Muscle layer of duodenum (tissue), 2 donors: ENCODE measurements around the gene MPPE1.
"Not testable (repeated sequence)": the region's sequence is repeated elsewhere in the genome, so short reads cannot be mapped to it uniquely, and the experiment has no call there.

ENCODE experiments used
- H3K27ac ChIP-seq: one replicate; pipeline ENCODE4 v1.7.0; 2013; ENCODE audit warnings: mild to moderate bottlenecking, low read length
- H3K27me3 ChIP-seq: one replicate; pipeline ENCODE4 v1.7.0; 2013; ENCODE audit warnings: low read depth, mild to moderate bottlenecking, control low read depth, low read length
- H3K36me3 ChIP-seq, 2 donors: one replicate each; pipeline ENCODE4 v1.7.0; 2013; ENCODE audit warnings: low read length in 2 of 2, control low read depth in 1 of 2, mild to moderate bottlenecking in 1 of 2; ENCODE audit not compliant: insufficient read depth in 2 of 2, control insufficient read depth in 1 of 2
- H3K4me1 ChIP-seq, 2 donors: one replicate each; pipeline ENCODE4 v1.7.0; 2013; ENCODE audit warnings: low read length in 2 of 2, mild to moderate bottlenecking in 2 of 2, control low read depth in 1 of 2, moderate library complexity in 1 of 2; ENCODE audit not compliant: insufficient read depth in 2 of 2, control insufficient read depth in 1 of 2
- H3K4me3 ChIP-seq, 2 donors: one replicate each; pipeline ENCODE4 v1.7.0; 2013; ENCODE audit warnings: low read length in 2 of 2, low read depth in 1 of 2, mild to moderate bottlenecking in 1 of 2
- H3K9me3 ChIP-seq, 2 donors: one replicate each; pipeline ENCODE4 v1.7.0; 2013; ENCODE audit warnings: low read length in 2 of 2, control low read depth in 1 of 2, mild to moderate bottlenecking in 1 of 2; ENCODE audit not compliant: control insufficient read depth in 1 of 2
- donor health status: healthy.

Gene MPPE1

GRCh38 chr18:11892438-11892837, 15.7 kb downstream of the MPPE1 start:
- H3K36me3 ChIP-seq: peaks cover 28 to 62% of the 10 kb centered on the region in 2 donors
- H3K27ac ChIP-seq, H3K4me1 ChIP-seq: not testable (repeated sequence)

GRCh38 chr18:11891737-11892136, 16.4 kb downstream of the MPPE1 start:
- no peaks in the 10 kb centered on the region for H3K9me3 ChIP-seq
- H3K4me1 ChIP-seq: no peaks in the 10 kb centered on the region
- no peak overlapping the region for H3K4me3 ChIP-seq
- peaks cover 34 to 65% of the 10 kb centered on the region in 2 donors for H3K36me3 ChIP-seq
- no peaks in the 10 kb centered on the region for H3K27me3 ChIP-seq
- H3K27ac ChIP-seq: no peak overlapping the region

More at GRCh38 chr18:11892438-11892837, 15.7 kb downstream of the MPPE1 start:
- H3K27me3 ChIP-seq, H3K4me3 ChIP-seq, H3K9me3 ChIP-seq: not testable (repeated sequence)

GRCh38 chr18:11889284-11889683, 18.8 kb downstream of the MPPE1 start:
- H3K36me3 ChIP-seq: peaks cover 35 to 76% of the 10 kb centered on the region in 2 donors
- no peaks in the 10 kb centered on the region for H3K27me3 ChIP-seq
- no peaks in the 10 kb centered on the region for H3K9me3 ChIP-seq
- H3K4me1 ChIP-seq: no peaks in the 10 kb centered on the region
- no peak overlapping the region for H3K4me3 ChIP-seq
- H3K27ac ChIP-seq: no peak overlapping the region

- Histone ChIP-seq H3K4me1 (no peaks in the 10 kb centered on the region), H3K27ac (no peak overlapping the region), H3K9me3 (no peaks in the 10 kb centered on the region), H3K36me3 (peaks cover 35 to 81% of the 10 kb centered on the region in 2 donors), H3K27me3 (no peaks in the 10 kb centered on the region), H3K4me3 (no peak overlapping the region)
These were observed 19.4 kb downstream of the MPPE1 start for GRCh38 chr18:11888726-11889125.

- H3K36me3 ChIP-seq: peaks cover 30 to 75% of the 10 kb centered on the region in 2 donors
These were observed 20.6 kb downstream of the MPPE1 start for GRCh38 chr18:11887328-11888128.

GRCh38 chr18:11886577-11887110, 21.5 kb downstream of the MPPE1 start:
- Histone ChIP-seq H3K27me3 (no peaks in the 10 kb centered on the region), H3K9me3 (no peaks in the 10 kb centered on the region), H3K27ac (no peak overlapping the region), H3K36me3 (peaks cover 31 to 76% of the 10 kb centered on the region in 2 donors), H3K4me3 (no peak overlapping the region), H3K4me1 (no peaks in the 10 kb centered on the region)

More at GRCh38 chr18:11887328-11888128, 20.6 kb downstream of the MPPE1 start:
- Histone ChIP-seq H3K4me3 (no peak overlapping the region), H3K27ac (no peak overlapping the region), H3K27me3 (no peaks in the 10 kb centered on the region), H3K4me1 (no peaks in the 10 kb centered on the region), H3K9me3 (no peaks in the 10 kb centered on the region)

GRCh38 chr18:11885278-11885947, 22.7 kb downstream of the MPPE1 start:
- Histone ChIP-seq H3K4me3 (no peak overlapping the region), H3K27me3 (no peaks in the 10 kb centered on the region), H3K27ac (no peak overlapping the region), H3K36me3 (peaks cover 37 to 79% of the 10 kb centered on the region in 2 donors), H3K9me3 (no peaks in the 10 kb centered on the region), H3K4me1 (no peaks in the 10 kb centered on the region)

GRCh38 chr18:11884396-11885030, 23.6 kb downstream of the MPPE1 start:
- H3K27ac ChIP-seq: no peak overlapping the region
- no peaks in the 10 kb centered on the region for H3K9me3 ChIP-seq
- no peaks in the 10 kb centered on the region for H3K27me3 ChIP-seq
- H3K4me3 ChIP-seq: no peak overlapping the region
- peaks cover 37 to 75% of the 10 kb centered on the region in 2 donors for H3K36me3 ChIP-seq
- H3K4me1 ChIP-seq: no peaks in the 10 kb centered on the region

GRCh38 chr18:11883153-11883552, 25.0 kb downstream of the MPPE1 start:
- Histone ChIP-seq H3K36me3 (peaks cover 28 to 64% of the 10 kb centered on the region in 2 donors), H3K4me1 (no peaks in the 10 kb centered on the region), H3K27ac (no peak overlapping the region), H3K27me3 (no peaks in the 10 kb centered on the region), H3K4me3 (no peak overlapping the region), H3K9me3 (no peaks in the 10 kb centered on the region)

- Histone ChIP-seq H3K9me3 (no peaks in the 10 kb centered on the region), H3K36me3 (peaks cover 22 to 58% of the 10 kb centered on the region in 2 donors), H3K27ac (no peak overlapping the region), H3K4me3 (no peak overlapping the region), H3K4me1 (no peaks in the 10 kb centered on the region), H3K27me3 (no peaks in the 10 kb centered on the region)
These were observed 25.5 kb downstream of the MPPE1 start for GRCh38 chr18:11882636-11883035.
